IMR-90 (cell line): ENCODE measurements around the gene VBP1. TPM values are rescaled to one million over a fixed set of nuclear protein-coding genes. Genes with fewer than 3 reads are reported as not detected.

Experiments
- ATAC-seq: fragments of 200-7000 bp; cut with Tn5 transposase; 2 replicates; pipeline ENCODE4 v1.9.1; 2020; ENCODE audit warnings: low read depth, mild to moderate bottlenecking, moderate library complexity
- BruUV-seq: library from RNA; stranded (reverse); fragments of 400-500 nt; replicated peaks from 2 replicates; lab custom pipeline; 2021; lab: Mats Ljungman, UMichigan
- CTCF ChIA-PET: fragments of 300-600 bp; formaldehyde crosslinking; extraction: SDS; loops from one replicate; lab custom pipeline; 2021; ENCODE audit warnings: antibody characterized with exemption; lab: Yijun Ruan, JAX
- POLR2A ChIA-PET: fragments of 300-600 bp; sonication (Branson Sonifier 250); formaldehyde crosslinking; loops from one replicate; lab custom pipeline; 2022; ENCODE audit warnings: antibody characterized with exemption; ENCODE audit not compliant: unreplicated experiment; lab: Charles Lee
- DNase-seq: peaks from one replicate; pipeline ENCODE4 v3.0.0; 2013
- H2AFZ ChIP-seq: replicated peaks from 2 replicates; pipeline ENCODE3; 2013; ENCODE audit warnings: low read length, mild to moderate bottlenecking; ENCODE audit not compliant: poor library complexity
- H2AK5ac ChIP-seq: 2 replicates; pipeline ENCODE4 v1.6.1; 2013; ENCODE audit warnings: low read depth, low read length, inconsistent platforms
- H2AK9ac ChIP-seq: replicated peaks from 2 replicates; pipeline ENCODE3; 2013; ENCODE audit warnings: mild to moderate bottlenecking, low read depth, low read length, moderate library complexity; ENCODE audit not compliant: poor library complexity
- H2BK120ac ChIP-seq: 2 replicates; pipeline ENCODE4 v1.6.1; 2013; ENCODE audit warnings: low read depth, low read length, inconsistent platforms
- H2BK15ac ChIP-seq: 3 replicates; pipeline ENCODE4 v1.6.1; 2013; ENCODE audit warnings: low read depth, low read length, inconsistent platforms
- H2BK20ac ChIP-seq: 2 replicates; pipeline ENCODE4 v1.6.1; 2013; ENCODE audit warnings: low read depth, mild to moderate bottlenecking, inconsistent platforms, low read length, moderate library complexity
- H2BK5ac ChIP-seq: 2 replicates; pipeline ENCODE4 v1.6.1; 2013; ENCODE audit warnings: mild to moderate bottlenecking, low read depth, low read length, inconsistent platforms; ENCODE audit not compliant: poor library complexity, severe bottlenecking
- H3K14ac ChIP-seq: replicated peaks from 2 replicates; pipeline ENCODE4 v1.6.1; 2013; ENCODE audit warnings: low read depth, low read length, inconsistent platforms
- H3K18ac ChIP-seq: 2 replicates; pipeline ENCODE4 v1.6.1; 2013; ENCODE audit warnings: low read depth, low read length, control low read depth
- H3K23ac ChIP-seq: 2 replicates; pipeline ENCODE4 v1.6.1; 2013; ENCODE audit warnings: low read depth, low read length, inconsistent platforms
- H3K27ac ChIP-seq: 2 replicates; pipeline ENCODE4 v1.5.1; 2013; ENCODE audit warnings: mild to moderate bottlenecking, control low read depth, low read length; ENCODE audit not compliant: insufficient read depth
- H3K27me3 ChIP-seq: 2 replicates; pipeline ENCODE4 v1.6.1; 2013; ENCODE audit warnings: low read length; ENCODE audit not compliant: control insufficient read depth, insufficient read depth
- H3K36me3 ChIP-seq: 2 replicates; pipeline ENCODE4 v1.6.1; 2013; ENCODE audit warnings: low read length, mixed read lengths; ENCODE audit not compliant: control insufficient read depth, insufficient read depth
- H3K4ac ChIP-seq: 2 replicates; pipeline ENCODE4 v1.6.1; 2013; ENCODE audit warnings: low read depth, low read length, inconsistent platforms
- H3K4me1 ChIP-seq: 2 replicates; pipeline ENCODE4 v1.6.1; 2013; ENCODE audit warnings: low read length, mixed read lengths; ENCODE audit not compliant: control insufficient read depth, insufficient read depth
- H3K4me2 ChIP-seq: 2 replicates; pipeline ENCODE4 v1.6.1; 2013; ENCODE audit warnings: low read depth, mild to moderate bottlenecking, control low read depth, low read length, moderate library complexity
- H3K4me3 ChIP-seq: 2 replicates; pipeline ENCODE4 v1.5.1; 2013; ENCODE audit warnings: low read depth, mild to moderate bottlenecking, control low read depth, low read length, moderate library complexity; ENCODE audit not compliant: insufficient read depth
- H3K56ac ChIP-seq: 2 replicates; pipeline ENCODE4 v1.6.1; 2013; ENCODE audit warnings: low read length, inconsistent platforms; ENCODE audit not compliant: insufficient read depth; ENCODE audit errors: extremely low read depth
- H3K79me1 ChIP-seq, 2 experiments: 2 replicates each; pipeline ENCODE4 v1.6.1; 2013; ENCODE audit warnings: low read length in 2 of 2, inconsistent platforms in 1 of 2, low read depth in 1 of 2
- H3K9ac ChIP-seq: 2 replicates; pipeline ENCODE4 v1.6.1; 2013; ENCODE audit warnings: low read depth, low read length, control low read depth
- H3K9me1 ChIP-seq: 2 replicates; pipeline ENCODE4 v1.6.1; 2013; ENCODE audit warnings: low read length, inconsistent platforms; ENCODE audit not compliant: insufficient read depth
- H3K9me3 ChIP-seq: 2 replicates; pipeline ENCODE4 v1.6.1; 2013; ENCODE audit warnings: low read length; ENCODE audit not compliant: control insufficient read depth, insufficient read depth
- H4K20me1 ChIP-seq: 2 replicates; pipeline ENCODE4 v1.6.1; 2013; ENCODE audit warnings: low read length, inconsistent platforms; ENCODE audit not compliant: insufficient read depth
- H4K5ac ChIP-seq: 2 replicates; pipeline ENCODE4 v1.6.1; 2013; ENCODE audit warnings: mild to moderate bottlenecking, low read depth, low read length, control low read depth
- H4K8ac ChIP-seq, 2 experiments: 2 replicates each; pipeline ENCODE4 v1.6.1; 2013; ENCODE audit warnings: low read depth in 2 of 2, low read length in 2 of 2, control low read depth in 1 of 2, inconsistent platforms in 1 of 2
- H4K91ac ChIP-seq: 2 replicates; pipeline ENCODE4 v1.6.1; 2013; ENCODE audit warnings: low read depth, low read length, inconsistent platforms; ENCODE audit not compliant: insufficient read depth
- MXI1 ChIP-seq: IDR thresholded peaks from 2 replicates; pipeline ENCODE4 v1.6.1; 2012; ENCODE audit warnings: low read depth, mild to moderate bottlenecking, low read length, moderate library complexity, borderline replicate concordance
- WGBS, 2 experiments: methylation state at CpG; one replicate each; pipeline versions ENCODE4 v1.1.5 to v1.1.7; 2013; ENCODE audit warnings: missing lambda C conversion rate in 2 of 2; ENCODE audit not compliant: insufficient read length in 1 of 2; ENCODE audit errors: extremely low coverage in 2 of 2; 5-methylcytosine and 5-hydroxymethylcytosine counted together
- dilution Hi-C: fragments of 300-500 bp; cut with HindIII; formaldehyde crosslinking; loops from one replicate; pipeline ENCODE4 v1.14.3; 2018; ENCODE audit warnings: low sequenced_read_pairs; ENCODE audit not compliant: unreplicated experiment
- in situ Hi-C: fragments of 300-500 bp; cut with MboI; formaldehyde crosslinking; loops from 3 replicates; pipeline ENCODE4 v1.14.3; 2019; ENCODE audit warnings: low sequenced_read_pairs, inconsistent platforms, mixed read lengths
- intact Hi-C: fragments of 100-400 bp; cut with micrococcal nuclease; formaldehyde crosslinking; loops from 2 replicates; pipeline ENCODE4 v1.10.0; 2022
- polyA plus RNA-seq, 3 experiments: library from polyadenylated mRNA; depleted of rRNA; stranded (reverse); fragments of >200 nt; gene quantifications; 2 replicates each; pipeline ENCODE4 v1.2.3, GENCODE V29; 2012; ENCODE audit warnings: low replicate concordance in 1 of 3
- total RNA-seq: library from RNA; depleted of rRNA; stranded (reverse); fragments of >200 nt; gene quantifications from 2 replicates; pipeline ENCODE4 v1.2.3, GENCODE V29; 2012

VBP1 gene
- total and polyA plus RNA-seq, 2 of the 4 experiments (the other 2 are of a cell fraction): 30.8 to 42.3 TPM

- BruUV-seq: no TSS peak
- H2AK9ac ChIP-seq: no peak overlapping the region
- H2AK5ac ChIP-seq: no peak overlapping the region
- POLR2A ChIA-PET: no interaction called here
- H3K9me3 ChIP-seq: peaks cover 2% of the 10 kb centered on the region; the same call in 1 of the 2 replicates
- no peaks in the 10 kb centered on the region for H3K79me1 ChIP-seq
- H4K20me1 ChIP-seq: no peaks in the 10 kb centered on the region
- no peak overlapping the region for H4K8ac ChIP-seq
- H3K4me3 ChIP-seq: no peak overlapping the region
- H3K23ac ChIP-seq: no peak overlapping the region
- no peaks in the 10 kb centered on the region for H3K36me3 ChIP-seq
- H3K9me1 ChIP-seq: no peaks in the 10 kb centered on the region
- H3K14ac ChIP-seq: no peak overlapping the region
- H4K91ac ChIP-seq: no peak overlapping the region
- H2BK120ac ChIP-seq: no peak overlapping the region
- TF ChIP-seq MXI1: no peak
- no peaks in the 10 kb centered on the region for H3K27me3 ChIP-seq
- no peak overlapping the region for H2BK5ac ChIP-seq
- dilution Hi-C loops: no loop called here
- no peak for ATAC-seq
- no peak for DNase-seq
- no peak overlapping the region for H3K4ac ChIP-seq
- H2BK15ac ChIP-seq: no peak overlapping the region
- in situ Hi-C loops: no loop called here
- H4K5ac ChIP-seq: no peak overlapping the region
- intact Hi-C loops: no loop called here
- H3K4me2 ChIP-seq: no peak overlapping the region
- no peak overlapping the region for H2AFZ ChIP-seq
- H3K27ac ChIP-seq: no peak overlapping the region
- H3K9ac ChIP-seq: no peak overlapping the region
- CTCF ChIA-PET: no interaction called here
- H2BK20ac ChIP-seq: no peak overlapping the region
- H3K56ac ChIP-seq: no peak overlapping the region
- no peaks in the 10 kb centered on the region for H3K4me1 ChIP-seq
- 0% methylated on average over 3 of the region's 3 CpGs; no CpG with 5 or more reads in 1 of the 2 experiments for WGBS, 2 experiments
- H3K18ac ChIP-seq: no peak overlapping the region
Measured at GRCh38 chrX:155259752-155260151, 43.5 kb downstream of the VBP1 start.
